SU-DHL-6 (cell line): Measurements from ENCODE around the gene DOCK6.

Experiments
- H2AFZ ChIP-seq: fragments of 200-600 bp; sonication (generic); 2 replicates; pipeline ENCODE4 v1.6.1; 2014; ENCODE audit warnings: low read depth, mild to moderate bottlenecking, moderate library complexity, mixed read lengths, antibody characterized with exemption, low read length; ENCODE audit not compliant: severe bottlenecking
- H3F3A ChIP-seq: fragments of 200-600 bp; shearing (Covaris generic); 2 replicates; pipeline ENCODE4 v1.6.0; 2016; ENCODE audit warnings: antibody characterized with exemption, mild to moderate bottlenecking; ENCODE audit not compliant: insufficient read depth
- H3K27ac ChIP-seq: fragments of 200-600 bp; sonication (generic); 2 replicates; pipeline ENCODE4 v1.5.1; 2016; ENCODE audit warnings: low read depth, mild to moderate bottlenecking, low read length, moderate library complexity, mixed read lengths
- H3K27me3 ChIP-seq: fragments of 200-600 bp; sonication (generic), shearing (Covaris generic); 2 replicates; pipeline ENCODE4 v1.6.0; 2014; ENCODE audit warnings: mild to moderate bottlenecking, low read length
- H3K36me3 ChIP-seq: fragments of 200-600 bp; sonication (generic); 2 replicates; pipeline ENCODE4 v1.6.1; 2014; ENCODE audit warnings: mild to moderate bottlenecking, low read length, mixed read lengths
- H3K4me2 ChIP-seq: fragments of 300-600, 200-600 bp; shearing (Covaris generic), sonication (generic); 2 replicates; pipeline ENCODE4 v1.6.0; 2014; ENCODE audit warnings: low read length, low read depth, mild to moderate bottlenecking; ENCODE audit not compliant: poor library complexity, severe bottlenecking
- H3K4me3 ChIP-seq: fragments of 200-600 bp; sonication (generic); 2 replicates; pipeline ENCODE4 v1.5.1; 2014; ENCODE audit warnings: antibody characterized with exemption, low read length, mild to moderate bottlenecking, mixed read lengths; ENCODE audit not compliant: insufficient read depth, poor library complexity, severe bottlenecking
- H3K79me2 ChIP-seq: fragments of 200-600 bp; sonication (generic); 2 replicates; pipeline ENCODE4 v1.6.1; 2014; ENCODE audit warnings: mild to moderate bottlenecking, low read length, moderate library complexity; ENCODE audit not compliant: insufficient read depth
- H3K9ac ChIP-seq: fragments of 200-600 bp; sonication (generic); 2 replicates; pipeline ENCODE4 v1.7.0; 2014; ENCODE audit warnings: mild to moderate bottlenecking, low read length
- H3K9me2 ChIP-seq: fragments of 200-600 bp; sonication (generic); replicated peaks from 2 replicates; pipeline ENCODE4 v1.6.1; 2014; ENCODE audit warnings: low read length; ENCODE audit not compliant: insufficient read depth
- H3K9me3 ChIP-seq: fragments of 200-600 bp; sonication (generic); 2 replicates; pipeline ENCODE4 v1.6.1; 2014; ENCODE audit warnings: low read length, mixed read lengths; ENCODE audit not compliant: insufficient read depth
- H4K20me1 ChIP-seq: fragments of 200-600 bp; sonication (generic); 2 replicates; pipeline ENCODE4 v1.6.1; 2014; ENCODE audit warnings: low read depth, mild to moderate bottlenecking, antibody characterized with exemption, low read length, moderate library complexity, mixed read lengths
- CTCF ChIP-seq: fragments of 200-600 bp; sonication (generic); IDR thresholded peaks from one replicate; pipeline ENCODE4 v1.5.1; 2017; ENCODE audit warnings: antibody characterized with exemption, mild to moderate bottlenecking, low read length, moderate library complexity; ENCODE audit not compliant: insufficient read depth, poor library complexity, severe bottlenecking
- EZH2phosphoT487 ChIP-seq: fragments of 200-600 bp; sonication (generic), shearing (Covaris generic); conservative IDR thresholded peaks from 2 replicates; pipeline ENCODE4 v1.6.1; 2018; ENCODE audit warnings: mild to moderate bottlenecking, antibody characterized with exemption, low read length, moderate library complexity, mixed read lengths

DOCK6 gene

GRCh38 chr19:11201791-11202190, 60.5 kb downstream of the DOCK6 start:
- Histone ChIP-seq H4K20me1 (no peaks in the 10 kb centered on the region), H3F3A (0 out of 2 replicates have a peak, but pooled peaks cover 8% of the 10 kb centered on the region), H3K4me3 (no peak overlapping the region), H3K9me2 (no peaks in the 10 kb centered on the region), H3K36me3 (no peaks in the 10 kb centered on the region), H3K27ac (no peak overlapping the region), H3K9ac (no peak overlapping the region), H3K4me2 (no peak overlapping the region), H3K27me3 (no peaks in the 10 kb centered on the region), H3K9me3 (no peaks in the 10 kb centered on the region), H2AFZ (no peak overlapping the region), H3K79me2 (no peaks in the 10 kb centered on the region)
- TF ChIP-seq CTCF (no peak), EZH2phosphoT487 (no peak)

GRCh38 chr19:11200931-11201330, 61.4 kb downstream of the DOCK6 start:
- no peak overlapping the region for H3K4me3 ChIP-seq
- no peaks in the 10 kb centered on the region for H4K20me1 ChIP-seq
- H3K9ac ChIP-seq, result no peak overlapping the region

GRCh38 chr19:11200015-11200574, 62.2 kb downstream of the DOCK6 start:
- Histone ChIP-seq H4K20me1 (no peaks in the 10 kb centered on the region), H3F3A (0 out of 2 replicates have a peak, but pooled peaks cover 4% of the 10 kb centered on the region), H2AFZ (no peak overlapping the region), H3K9me2 (no peaks in the 10 kb centered on the region), H3K4me3 (no peak overlapping the region), H3K36me3 (no peaks in the 10 kb centered on the region), H3K79me2 (no peaks in the 10 kb centered on the region), H3K4me2 (no peak overlapping the region), H3K9me3 (no peaks in the 10 kb centered on the region), H3K9ac (no peak overlapping the region), H3K27me3 (no peaks in the 10 kb centered on the region), H3K27ac (no peak overlapping the region)
- TF ChIP-seq CTCF (no peak), EZH2phosphoT487 (no peak)

More at GRCh38 chr19:11200931-11201330, 61.4 kb downstream of the DOCK6 start:
- Histone ChIP-seq H3K27ac (no peak overlapping the region), H3K9me2 (no peaks in the 10 kb centered on the region), H3K36me3 (no peaks in the 10 kb centered on the region), H3K79me2 (no peaks in the 10 kb centered on the region), H2AFZ (no peak overlapping the region), H3F3A (0 out of 2 replicates have a peak, but pooled peaks cover 7% of the 10 kb centered on the region), H3K4me2 (no peak overlapping the region), H3K9me3 (no peaks in the 10 kb centered on the region), H3K27me3 (no peaks in the 10 kb centered on the region)
- TF ChIP-seq CTCF (no peak), EZH2phosphoT487 (no peak)
